SK-MEL-5 (cell line): ENCODE measurements around the gene CAST. TPM values are rescaled to one million over a fixed set of nuclear protein-coding genes. Genes with fewer than 3 reads are reported as not detected.

Source experiments
- DNase-seq: peaks from one replicate; pipeline ENCODE4 v3.0.0-alpha.2; 2016; ENCODE audit warnings: low read depth, low spot score
- in situ Hi-C: cut with HindIII; loops from 2 replicates; pipeline ENCODE4 v1.10.0; 2016; ENCODE audit warnings: low sequenced_read_pairs, high pct_unique_total_duplicates, low pct_unique_long_range_greater_than_20kb
- total RNA-seq: library from RNA; depleted of rRNA; stranded (reverse); fragments of >200 nt; shearing (Covaris generic); gene quantifications from 2 replicates; pipeline ENCODE4 v1.2.3, GENCODE V29; 2014

Gene CAST
- total RNA-seq, 1 experiment from 2014 or later, result 285 TPM

GRCh38 chr5:96660971-96661854 is 963 bp upstream of the CAST start:
- in situ Hi-C loops, result no loop called here
- peak; percentile 47 for DNase-seq

DNA sequence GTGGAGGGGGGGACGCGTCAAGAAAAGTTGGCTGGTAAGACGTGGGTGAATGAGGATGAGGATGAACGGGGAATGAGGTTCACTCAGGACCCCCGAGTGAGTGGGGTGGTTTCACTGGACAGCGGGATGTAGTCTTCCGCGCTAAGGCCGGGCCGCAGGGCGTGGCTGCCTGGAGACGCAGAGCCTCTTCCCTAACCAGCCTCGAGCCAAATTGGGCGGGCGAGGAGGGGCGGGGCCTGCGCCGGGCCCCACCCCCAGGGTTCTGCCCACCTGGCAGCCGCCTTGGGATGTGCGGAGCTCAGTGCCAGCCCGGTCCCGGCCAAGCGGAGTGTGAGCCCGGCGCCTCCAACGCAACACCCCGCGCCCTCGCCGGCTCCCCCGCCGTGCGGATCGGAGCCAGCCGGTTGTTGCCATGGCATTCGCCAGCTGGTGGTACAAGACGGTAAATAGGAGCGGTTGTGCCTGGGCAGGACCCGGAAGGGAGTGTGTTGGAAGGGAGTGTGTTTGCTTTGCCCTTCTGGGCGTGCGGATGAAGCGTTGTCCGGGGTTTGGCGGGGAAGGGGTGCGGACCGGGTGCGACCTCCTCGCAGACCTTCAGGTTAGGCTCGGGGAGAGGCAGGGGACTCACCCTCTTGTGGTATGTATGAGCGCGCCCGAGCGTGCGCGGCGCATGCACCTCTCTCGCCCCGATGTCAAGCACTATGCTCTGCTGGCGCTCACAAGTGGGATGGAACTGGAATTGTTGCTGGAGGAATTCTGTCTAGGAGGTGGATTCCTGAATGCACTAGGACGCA is 746 bp downstream of the CAST start:
- in situ Hi-C loops, result no loop called here
- peak; percentile 85 for DNase-seq

DNA sequence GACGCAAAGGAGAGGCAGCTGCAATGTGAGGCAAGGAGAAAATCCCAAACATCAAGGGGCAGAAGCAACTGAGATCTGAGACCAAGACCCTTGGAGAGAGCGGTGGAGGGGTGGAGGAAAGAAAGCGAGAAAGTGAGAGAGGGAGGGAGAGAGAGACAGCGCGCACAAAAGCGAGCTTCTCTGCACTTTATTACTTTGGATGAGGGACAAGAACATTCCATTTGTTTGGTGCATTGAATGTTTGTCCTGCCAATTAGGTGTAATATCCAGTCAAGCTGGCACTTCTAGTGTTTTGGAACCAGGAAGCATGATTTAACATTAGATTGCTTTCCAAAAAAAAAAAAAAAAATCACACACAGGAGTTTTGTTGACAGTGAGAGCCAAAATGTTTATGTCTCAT is 1.4 kb downstream of the CAST start:
- no peak for DNase-seq
- in situ Hi-C loops, result no loop called here

- in situ Hi-C loops, result no loop called here
- no peak for DNase-seq
Observed at GRCh38 chr5:96664669-96665068, 2.5 kb downstream of the CAST start.

GRCh38 chr5:96668725-96669124 is 6.5 kb downstream of the CAST start:
- no peak for DNase-seq
- in situ Hi-C loops, result no loop called here

DNA sequence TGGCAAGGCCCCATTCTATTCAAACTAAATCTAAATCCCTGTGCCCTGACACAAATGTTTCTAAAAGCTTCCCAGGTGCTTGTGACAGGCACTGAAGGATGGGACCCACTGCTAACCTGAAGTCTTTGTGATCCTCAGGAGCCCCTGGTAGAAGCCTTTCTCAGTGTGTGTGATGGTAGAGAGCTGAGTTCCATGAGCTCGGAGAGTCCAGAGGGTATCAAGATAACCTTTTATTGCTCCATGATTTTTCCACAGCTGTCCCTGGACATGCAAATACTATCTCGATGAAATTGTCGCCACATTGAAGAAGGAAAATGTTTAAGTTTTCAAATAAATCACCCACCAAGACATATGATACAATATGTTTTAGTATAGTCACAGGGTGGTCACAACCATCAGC is 7.7 kb downstream of the CAST start:
- DNase-seq, result no peak
- in situ Hi-C loops, result no loop called here

GRCh38 chr5:96671441-96671840 is 9.3 kb downstream of the CAST start:
- in situ Hi-C loops, result no loop called here
- DNase-seq, result no peak

DNA sequence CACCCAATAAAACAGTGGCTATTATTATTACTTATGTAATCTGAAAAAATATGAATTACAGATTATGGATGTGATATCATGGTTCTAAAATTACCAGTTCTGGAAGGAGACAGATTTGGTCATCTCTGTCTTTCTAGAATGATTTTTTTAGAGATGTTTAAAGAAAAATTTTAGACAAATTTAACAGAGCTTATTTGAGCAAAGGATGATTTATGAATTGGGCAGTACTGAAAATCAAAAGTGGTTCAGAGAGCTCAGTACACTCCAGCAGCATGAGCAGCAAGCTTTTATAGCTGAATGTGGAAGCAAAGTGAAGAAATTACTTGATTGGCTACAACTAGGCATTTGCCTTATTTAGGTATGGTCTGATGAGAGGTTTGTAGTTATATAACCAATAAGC is 11.0 kb downstream of the CAST start:
- DNase-seq, result no peak
- in situ Hi-C loops, result no loop called here

DNA sequence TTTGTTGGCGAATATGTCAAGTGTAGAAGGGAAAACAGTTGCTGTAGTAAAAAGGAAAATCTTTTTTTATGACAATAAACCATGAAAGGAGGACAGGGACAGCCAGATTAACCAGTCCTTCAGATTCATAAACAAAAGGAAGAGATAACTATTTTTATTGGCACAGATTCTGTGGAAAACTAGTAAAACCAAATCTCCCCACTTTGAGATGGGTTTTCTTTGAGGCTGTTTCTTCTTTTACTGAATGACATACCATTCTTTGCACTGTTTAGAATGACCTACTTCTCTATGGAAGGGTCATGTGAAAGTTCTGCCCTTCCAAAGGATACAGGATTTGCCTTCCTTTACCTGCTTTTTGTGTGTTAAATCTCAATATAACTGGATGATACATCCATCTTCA is 13.7 kb downstream of the CAST start:
- DNase-seq, result no peak
- in situ Hi-C loops, result no loop called here

GRCh38 chr5:96677496-96677895 is 15.3 kb downstream of the CAST start:
- in situ Hi-C loops, result no loop called here
- no peak for DNase-seq

DNA sequence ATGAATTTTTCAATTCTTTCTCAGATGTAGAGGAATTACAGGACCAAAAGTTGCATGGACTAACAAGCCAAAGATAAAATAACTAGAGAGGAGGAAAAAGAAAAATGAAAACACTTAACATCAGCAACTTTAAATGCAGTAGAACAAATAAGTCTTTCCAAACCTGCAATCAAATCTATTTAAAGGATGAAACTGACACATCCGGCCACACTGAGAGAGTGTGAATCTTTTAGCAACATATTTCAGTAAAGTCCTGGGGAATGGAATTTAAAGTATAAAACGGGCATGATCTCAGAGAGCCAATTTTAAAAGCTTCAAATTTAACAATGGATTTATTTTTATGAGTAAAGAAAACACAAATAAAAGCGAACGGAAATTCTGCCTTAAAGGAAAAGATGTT is 17.1 kb downstream of the CAST start:
- DNase-seq, result no peak
- in situ Hi-C loops, result no loop called here

DNA sequence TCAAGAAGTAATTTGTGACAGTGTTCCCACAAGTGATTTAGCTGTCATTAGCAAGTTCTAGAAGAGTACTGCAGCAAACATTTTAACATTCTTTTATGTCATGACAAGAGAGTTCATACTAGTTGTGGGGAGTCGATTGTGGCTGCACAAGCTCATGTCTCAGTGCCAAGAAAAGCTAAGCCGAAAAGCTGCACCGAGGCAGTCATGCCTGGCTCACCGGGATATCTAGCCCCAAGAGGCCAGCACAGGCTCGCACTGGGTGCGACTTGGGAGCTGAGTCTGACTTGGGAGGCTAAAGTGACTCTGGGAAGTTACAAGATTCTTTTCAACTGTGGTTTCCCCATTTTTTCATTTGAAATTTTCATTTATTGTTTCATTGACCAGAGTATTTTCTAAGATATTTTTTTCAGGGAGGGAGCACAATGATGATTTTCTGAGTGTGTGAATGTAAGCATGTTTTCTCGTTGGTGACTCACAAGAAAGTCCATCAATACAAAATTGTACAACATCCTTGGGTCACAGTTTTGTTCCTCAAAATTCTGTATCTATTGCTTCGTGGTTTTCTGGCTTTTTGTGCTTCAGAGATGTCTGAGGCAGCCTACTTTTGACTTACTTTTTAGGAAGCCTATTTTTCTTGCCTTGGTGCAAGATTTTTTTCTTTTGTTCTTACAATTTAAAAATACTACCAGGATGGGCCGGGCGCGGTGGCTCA is 18.7 kb downstream of the CAST start:
- in situ Hi-C loops, result no loop called here

DNA sequence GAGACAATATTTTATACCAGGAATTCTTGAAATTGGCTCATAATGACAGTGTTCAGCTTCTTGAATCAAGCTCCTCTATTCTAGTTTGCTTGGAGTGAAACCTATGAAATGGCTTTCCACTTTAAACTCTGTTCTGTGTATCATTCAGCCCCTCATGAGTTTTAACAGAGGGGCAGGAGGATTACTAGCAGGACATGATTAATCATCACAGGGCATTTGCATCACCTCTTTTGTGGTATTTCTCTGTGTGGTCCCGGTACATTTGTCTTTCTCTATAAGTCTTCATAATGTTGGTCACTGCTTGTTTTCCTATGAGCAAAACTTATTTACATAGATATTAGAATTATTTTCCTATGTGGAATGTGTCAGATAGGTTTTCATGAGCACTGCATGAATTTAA is 21.2 kb downstream of the CAST start:
- no peak for DNase-seq
- in situ Hi-C loops, result no loop called here

More for the DNA sequence above, 18.7 kb downstream of the CAST start:
- no peak for DNase-seq

DNA sequence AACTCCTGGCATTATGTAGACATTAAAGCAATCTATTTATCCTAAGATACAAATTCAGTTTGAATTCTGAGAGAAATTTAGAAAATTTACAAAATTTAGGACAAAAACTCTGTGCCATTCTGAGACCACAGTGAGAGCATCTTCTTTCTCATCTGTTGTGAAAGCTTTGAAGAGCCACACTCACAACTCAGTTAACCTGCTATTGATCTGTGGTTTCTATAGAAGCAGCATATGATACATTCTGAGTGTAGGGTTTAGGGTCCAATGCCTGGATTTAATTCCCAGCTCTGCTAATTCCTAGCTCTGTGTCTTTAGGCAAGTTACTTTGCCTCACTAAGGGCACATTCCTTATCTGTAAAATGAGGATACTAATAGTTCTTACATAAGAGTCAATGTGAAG is 21.6 kb downstream of the CAST start:
- DNase-seq, result no peak
- in situ Hi-C loops, result no loop called here

GRCh38 chr5:96687080-96687479 is 24.9 kb downstream of the CAST start:
- no peak for DNase-seq
- in situ Hi-C loops, result no loop called here

GRCh38 chr5:96687812-96688453 is 25.8 kb downstream of the CAST start:
- in situ Hi-C loops, result no loop called here
- DNase-seq, result peak; percentile 72

DNA sequence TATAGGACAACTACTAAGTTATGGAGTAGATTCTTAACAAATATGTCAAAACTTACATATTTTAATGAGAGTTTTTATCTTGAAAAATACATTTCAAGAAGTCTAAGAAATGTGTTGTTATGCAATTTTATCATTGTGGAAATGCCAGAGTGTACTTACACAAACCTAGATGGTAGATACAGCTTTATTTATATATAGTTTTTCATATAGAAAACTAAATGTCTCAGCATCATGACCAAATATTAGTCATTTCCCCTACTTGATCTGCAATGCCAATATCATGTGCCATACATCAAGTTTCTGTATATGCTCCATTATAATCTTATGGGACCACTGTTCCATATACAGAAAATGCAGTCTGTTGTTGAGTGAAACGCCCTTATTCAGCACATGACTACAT is 28.7 kb downstream of the CAST start:
- in situ Hi-C loops, result no loop called here
- no peak for DNase-seq
